GM12878 (cell line): ENCODE measurements around the gene UBR3. TPM values are rescaled to one million over a fixed set of nuclear protein-coding genes. Genes with fewer than 3 reads are reported as not detected.

Experiments
- ATAC-seq: fragments of 200-7000 bp; cut with Tn5 transposase; 3 replicates; pipeline ENCODE4 v1.9.1; 2020; ENCODE audit warnings: mild to moderate bottlenecking, moderate library complexity
- BruUV-seq: library from RNA; stranded (reverse); fragments of 400-500 nt; replicated peaks from 2 replicates; lab custom pipeline; 2021; lab: Mats Ljungman, UMichigan
- CTCF ChIA-PET: fragments of 300-600 bp; sonication (Branson Sonifier 250); formaldehyde crosslinking; extraction: SDS; loops from one replicate; lab custom pipeline; 2021; ENCODE audit warnings: inconsistent platforms; lab: Yijun Ruan, JAX
- POLR2A ChIA-PET: fragments of 350-600 bp; formaldehyde crosslinking; extraction: SDS; loops from one replicate; lab custom pipeline; 2021; ENCODE audit warnings: inconsistent platforms; lab: Charles Lee
- RAD21 ChIA-PET: fragments of 300-600 bp; sonication (Branson Sonifier 250); formaldehyde crosslinking; loops from one replicate; lab custom pipeline; 2023; ENCODE audit warnings: antibody characterized with exemption; ENCODE audit not compliant: unreplicated experiment; lab: Charles Lee
- SMC1A ChIA-PET: fragments of 300-600 bp; sonication (Branson Sonifier 250); formaldehyde crosslinking; loops from one replicate; lab custom pipeline; 2023; ENCODE audit not compliant: unreplicated experiment, uncharacterized antibody; lab: Charles Lee
- DNase-seq: peaks from one replicate; pipeline ENCODE4 v3.0.0-alpha.2; 2011; ENCODE audit warnings: low read depth, low spot score
- FAIRE-seq: peaks from 3 replicates; lab custom pipeline; 2011; peaks lifted over from hg19 to GRCh38; lab: Jason Lieb, UNC
- H2AFZ ChIP-seq: 2 replicates; pipeline ENCODE4 v1.6.0; 2011; ENCODE audit warnings: low read depth, low read length, control low read depth; ENCODE audit not compliant: control insufficient read depth
- H3K27ac ChIP-seq: 2 replicates; pipeline ENCODE4 v1.5.1; 2011; ENCODE audit warnings: control low read depth; ENCODE audit not compliant: control insufficient read depth, insufficient read depth
- H3K27me3 ChIP-seq, 2 experiments: replicated peaks in 1 of 2; 2 replicates each; pipeline versions ENCODE4 v1.6.0 to v1.6.1; 2011; ENCODE audit warnings: low read length in 1 of 2; ENCODE audit not compliant: control insufficient read depth in 2 of 2, insufficient read depth in 2 of 2
- H3K36me3 ChIP-seq, 2 experiments: 2 replicates each; pipeline ENCODE4 v1.5.1; 2011; ENCODE audit warnings: low read length in 1 of 2; ENCODE audit not compliant: control insufficient read depth in 2 of 2, insufficient read depth in 2 of 2
- H3K4me1 ChIP-seq: 2 replicates; pipeline ENCODE4 v1.6.1; 2011; ENCODE audit warnings: mild to moderate bottlenecking, low read length, moderate library complexity, mixed read lengths; ENCODE audit not compliant: control insufficient read depth, insufficient read depth
- H3K4me2 ChIP-seq: 2 replicates; pipeline ENCODE4 v1.6.0; 2011; ENCODE audit warnings: control low read depth; ENCODE audit not compliant: control insufficient read depth, insufficient read depth
- H3K4me3 ChIP-seq: fragments of 200-600 bp; sonication (generic); 2 replicates; pipeline ENCODE4 v1.5.1; 2016
- H3K79me2 ChIP-seq: 2 replicates; pipeline ENCODE4 v1.6.0; 2011; ENCODE audit warnings: low read length; ENCODE audit not compliant: control insufficient read depth, insufficient read depth
- H3K9ac ChIP-seq: 2 replicates; pipeline ENCODE4 v1.8.0; 2011; ENCODE audit warnings: low read length, control low read depth, mixed read lengths; ENCODE audit not compliant: control insufficient read depth, insufficient read depth
- H3K9me3 ChIP-seq: replicated peaks from 3 replicates; pipeline ENCODE4 v1.5.1; 2011; ENCODE audit warnings: mild to moderate bottlenecking, low read length; ENCODE audit not compliant: control insufficient read depth, insufficient read depth
- H4K20me1 ChIP-seq: 2 replicates; pipeline ENCODE4 v1.6.0; 2011; ENCODE audit not compliant: control insufficient read depth, insufficient read depth
- BMI1 ChIP-seq: fragments of 450-650 bp; IDR thresholded peaks from 2 replicates; pipeline ENCODE4 v1.6.1; 2016; ENCODE audit warnings: mild to moderate bottlenecking, moderate library complexity, borderline replicate concordance
- HDAC2 ChIP-seq: fragments of 200-600 bp; sonication (generic); IDR thresholded peaks from 2 replicates; pipeline ENCODE4 v1.6.1; 2017
- HSF1 ChIP-seq: fragments of 150-350 bp; IDR thresholded peaks from 2 replicates; pipeline ENCODE4 v1.6.1; 2014; ENCODE audit warnings: mild to moderate bottlenecking, low read depth, low read length
- KDM1A ChIP-seq: fragments of 200-600 bp; sonication (generic); IDR thresholded peaks from 2 replicates; pipeline ENCODE4 v1.6.1; 2016; ENCODE audit warnings: borderline replicate concordance
- MYB ChIP-seq: fragments of 150-350 bp; IDR thresholded peaks from 2 replicates; pipeline ENCODE4 v1.6.1; 2014; ENCODE audit warnings: mild to moderate bottlenecking, low read depth, low read length, borderline replicate concordance
- NR2F1 ChIP-seq: fragments of 450-650 bp; conservative IDR thresholded peaks from 2 replicates; pipeline ENCODE4 v1.6.1; 2017; ENCODE audit warnings: mild to moderate bottlenecking
- RCOR1 ChIP-seq: conservative IDR thresholded peaks from 2 replicates; pipeline ENCODE4 v1.6.1; 2012; ENCODE audit warnings: low read depth, low read length, improper control_type of control experiment
- SKIL ChIP-seq: fragments of 450-650 bp; IDR thresholded peaks from 2 replicates; pipeline ENCODE4 v1.6.1; 2017; ENCODE audit warnings: mild to moderate bottlenecking, low read depth, inconsistent platforms; ENCODE audit not compliant: poor library complexity, severe bottlenecking
- SMARCA5 ChIP-seq: fragments of 450-650 bp; IDR thresholded peaks from 2 replicates; pipeline ENCODE4 v1.6.1; 2017; ENCODE audit warnings: mild to moderate bottlenecking
- STAT1 ChIP-seq: fragments of 450-650 bp; conservative IDR thresholded peaks from 2 replicates; pipeline ENCODE4 v1.6.1; 2014; ENCODE audit warnings: antibody characterized with exemption, mild to moderate bottlenecking
- ZBTB33 ChIP-seq: fragments of 450-650 bp; IDR thresholded peaks from 2 replicates; pipeline ENCODE4 v1.6.1; 2017; ENCODE audit warnings: mild to moderate bottlenecking
- WGBS: methylation state at CpG from one replicate; pipeline ENCODE4 v1.1.6; 2016; ENCODE audit warnings: low lambda C conversion rate; ENCODE audit not compliant: insufficient replicate concordance, insufficient coverage; ENCODE audit errors: missing lambda C conversion rate; 5-methylcytosine and 5-hydroxymethylcytosine counted together
- in situ Hi-C: fragments of 300-500 bp; cut with MboI; formaldehyde crosslinking; loops from 9 replicates; pipeline ENCODE4 v1.14.3; 2018; ENCODE audit warnings: mixed read lengths
- intact Hi-C: fragments of 100-400 bp; cut with micrococcal nuclease; formaldehyde crosslinking; loops from one replicate; pipeline ENCODE4 v1.14.2; 2022; ENCODE audit not compliant: unreplicated experiment
- polyA plus RNA-seq, 11 experiments: library from polyadenylated mRNA; depleted of rRNA in 4 of 11; unstranded in 6 of 11; stranded (reverse) in 5 of 11; fragments of >200 nt; fragmentation: Nextera tagmentation in 4 of 11; fragmentation: Illumina TruSeq in 1 of 11; extraction: Ambion mirVana in 4 of 11; extraction: Trizol in 1 of 11; gene quantifications; 1 replicate in 1 of 11; 2 replicates in 10 of 11; pipeline versions ENCODE4 v1.2.1 to v1.2.3, GENCODE V29; 2011 to 2016; ENCODE audit warnings: inconsistent platforms in 2 of 11, missing spikeins in 2 of 11, low read depth in 1 of 11
- total RNA-seq, 4 experiments: library from RNA; depleted of rRNA in 3 of 4; stranded (reverse); fragments of >200 nt in 3 of 4; fragmentation: Illumina TruSeq in 1 of 4; extraction: Trizol in 1 of 4; gene quantifications; 2 replicates each; pipeline versions ENCODE4 v1.2.1 to v1.2.3, GENCODE V29; 2013 to 2021

Gene UBR3
- total and polyA plus RNA-seq, 10 of the 15 experiments (the other 5 are each of a cell fraction or from before 2014, with no cell fraction given), result 3.8 to 22.9 (median 11.2) TPM

GRCh38 chr2:169910109-169910799, 83.0 kb downstream of the UBR3 start:
- ChIA-PET CTCF (interaction anchor here (0.9 to 1.3 kb wide), 4 partner anchors 9 to 86 kb away, joined by 3 to 4 read pairs (median 4); partner anchors contain the start of gene METTL5), SMC1A (interaction anchor here (0.6 to 1.2 kb wide), 3 partner anchors 8 to 21 kb away, joined by 3 to 4 read pairs (median 3); no protein-coding TSS in a partner anchor), RAD21 (interaction anchor here (1.5 kb wide), 1 partner anchor 84 kb away, joined by 3 read pairs; no protein-coding TSS in a partner anchor), POLR2A (no interaction called here)
- WGBS, result 81% methylated on average over 7 of the region's 7 CpGs
- FAIRE-seq (no peak), ATAC-seq (no peak), DNase-seq (no peak)
- Histone ChIP-seq H3K36me3 (peaks cover 0 to 4% of the 10 kb centered on the region in 2 experiments; a peak in 2 of 4 replicates), H3K4me3 (no peak overlapping the region), H3K79me2 (no peaks in the 10 kb centered on the region), H3K9me3 (no peaks in the 10 kb centered on the region), H3K4me2 (no peak overlapping the region), H3K4me1 (no peaks in the 10 kb centered on the region), H3K27ac (no peak overlapping the region), H2AFZ (no peak overlapping the region), H3K27me3 (no peaks in the 10 kb centered on the region), H4K20me1 (no peaks in the 10 kb centered on the region), H3K9ac (no peak overlapping the region)
- no TSS peak for BruUV-seq
- intact Hi-C loops (no loop called here), in situ Hi-C loops (loop anchor here (25.0 kb wide), 1 partner anchor 798 kb away; no protein-coding TSS in a partner anchor)
- TF ChIP-seq BMI1, result no peak
- no peak for TF ChIP-seq STAT1
- TF ChIP-seq SKIL, result no peak
- no peak for TF ChIP-seq HSF1
- TF ChIP-seq KDM1A, result no peak
- TF ChIP-seq HDAC2, result no peak
- no peak for TF ChIP-seq MYB
- no peak for TF ChIP-seq ZBTB33
- no peak for TF ChIP-seq NR2F1
- TF ChIP-seq RCOR1, result no peak
- no peak for TF ChIP-seq SMARCA5
